Adrenal gland (tissue), 12 donors: ENCODE measurements around the gene ADAMTS17. TPM values are rescaled to one million over a fixed set of nuclear protein-coding genes. Genes with fewer than 3 reads are reported as not detected.

ENCODE experiments used
- DNase-seq, 7 donors: peaks; one replicate each; pipeline ENCODE4 v3.0.0-alpha.2; 2019 to 2020
- H3K27ac ChIP-seq, 5 donors: fragments of 200-600 bp; sonication (generic) in 4 of 5; 1 replicate in 3 of 5; 2 replicates in 2 of 5; pipeline versions ENCODE4 v1.5.1 to v1.8.0; 2016 to 2020; ENCODE audit warnings: mild to moderate bottlenecking in 1 of 5
- H3K27me3 ChIP-seq: fragments of 200-600 bp; 2 replicates; pipeline ENCODE4 v1.8.0; 2021
- H3K36me3 ChIP-seq, 2 donors: fragments of 200-600 bp; replicated peaks in 1 of 2; 1 replicate in 1 of 2; 2 replicates in 1 of 2; pipeline versions ENCODE4 v1.5.1 to v1.8.0; 2018 to 2022
- H3K4me1 ChIP-seq, 2 donors: fragments of 200-600 bp; replicated peaks in 1 of 2; 1 replicate in 1 of 2; 2 replicates in 1 of 2; pipeline versions ENCODE4 v1.5.1 to v1.8.0; 2018 to 2021
- H3K4me3 ChIP-seq, 4 donors: fragments of 200-600 bp; sonication (generic) in 3 of 4; one replicate each; pipeline ENCODE4 v1.5.1; 2016 to 2018
- H3K9me3 ChIP-seq, 3 donors: fragments of 200-600 bp; sonication (generic) in 1 of 3; replicated peaks in 1 of 3; 1 replicate in 2 of 3; 2 replicates in 1 of 3; pipeline versions ENCODE4 v1.5.1 to v1.8.0; 2016 to 2021
- CTCF ChIP-seq, 6 experiments: fragments of 450-650 bp in 4 of 6; fragments of 200-600 bp in 2 of 6; sonication (generic) in 1 of 6; IDR thresholded peaks; 1 replicate in 5 of 6; 2 replicates in 1 of 6; pipeline versions ENCODE4 v1.5.1 to v1.8.0; 2016 to 2021; ENCODE audit warnings: antibody characterized with exemption in 6 of 6, mild to moderate bottlenecking in 2 of 6, moderate library complexity in 1 of 6
- POLR2A ChIP-seq, 2 donors: fragments of 450-650 bp; IDR thresholded peaks; one replicate each; pipeline ENCODE4 v1.6.1; 2017; ENCODE audit warnings: antibody characterized with exemption in 2 of 2, mild to moderate bottlenecking in 2 of 2, moderate library complexity in 1 of 2
- WGBS, 4 donors: extraction: QIAGEN DNeasy Blood & Tissue Kit in 2 of 4; methylation state at CpG; one replicate each; pipeline versions ENCODE4 v1.1.5 to v1.1.7; 2013 to 2017; 5-methylcytosine and 5-hydroxymethylcytosine counted together
- intact Hi-C, 2 donors: fragments of 100-400 bp; cut with DNase I; formaldehyde crosslinking; loops; one replicate each; pipeline versions ENCODE4 v1.14.1 to v1.15.0; 2022 to 2023
- polyA plus RNA-seq, 3 donors: library from polyadenylated mRNA; stranded (reverse); fragments of 200-250 nt in 2 of 3; fragments of 350-450 nt in 1 of 3; fragmentation: Illumina TruSeq in 1 of 3; extraction: RNeasy Lipid Tissue Mini Kit (QIAGEN cat#74804) in 1 of 3; gene quantifications; one replicate each; pipeline ENCODE4 v1.2.3, GENCODE V29; 2013 to 2014
- total RNA-seq, 9 donors: library from RNA; depleted of rRNA in 4 of 9; stranded (reverse); fragments of >200 nt in 4 of 9; fragments of 120-200 nt in 1 of 9; fragmentation: NEBNext Ultra II Directional in 1 of 9; extraction: Animal tissue kit (Norgen Biotek cat#: 25700) in 1 of 9; gene quantifications; one replicate each; pipeline versions ENCODE4 v1.1.0 to v1.2.4, GENCODE V29; 2013 to 2023
- donor health status: healthy with polysubstance abuse.
- donor health status: Bipolar disorder and iron deficiency.
- donor health status: DM: yes; HTN: yes; CAD: no.
- donor health status: DM: no; HTN: no; CAD: no.
- donor health status: DM: no; HTN: no; CAD: no.
- donor health status: DM: yes; HTN: yes; CAD: no.

The ADAMTS17 gene
- total and polyA plus RNA-seq, 12 donors: 0.51 to 14.8 (median 2.9) TPM

- WGBS, 4 donors: 75 to 86% (median 80%) methylated on average over 10 of the region's 10 CpGs
- Histone ChIP-seq H3K4me3 (no peak overlapping the region), H3K27ac (no peak overlapping the region), H3K9me3 (no peaks in the 10 kb centered on the region), H3K27me3 (no peaks in the 10 kb centered on the region), H3K36me3 (no peaks in the 10 kb centered on the region), H3K4me1 (no peaks in the 10 kb centered on the region)
- TF ChIP-seq POLR2A (IDR thresholded peaks at IDR 0.05): no peak
- TF ChIP-seq CTCF (IDR thresholded peaks at IDR 0.05): no peak
- intact Hi-C loops: loop anchor here (5.0 to 10.0 kb wide), 4 partner anchors 195 to 398 kb away; no protein-coding TSS in a partner anchor
- no peak for DNase-seq
Measured at GRCh38 chr15:100330221-100330620, 11.6 kb downstream of the ADAMTS17 start.

- DNase-seq: no peak
- no peaks in the 10 kb centered on the region for H3K36me3 ChIP-seq
- no peaks in the 10 kb centered on the region for H3K4me1 ChIP-seq
- no peaks in the 10 kb centered on the region for H3K27me3 ChIP-seq
- H3K9me3 ChIP-seq: no peaks in the 10 kb centered on the region
- intact Hi-C loops: no loop called here
- no peak overlapping the region for H3K4me3 ChIP-seq
- TF ChIP-seq CTCF (IDR thresholded peaks at IDR 0.05) (no peak), POLR2A (IDR thresholded peaks at IDR 0.05) (no peak)
- H3K27ac ChIP-seq: no peak overlapping the region
- WGBS, 4 donors: 86 to 95% (median 91%) methylated on average over 9 of the region's 9 CpGs
Measured at GRCh38 chr15:100328796-100329195, 13.0 kb downstream of the ADAMTS17 start.

GRCh38 chr15:100318880-100319279, 22.9 kb downstream of the ADAMTS17 start:
- Histone ChIP-seq H3K4me1 (no peaks in the 10 kb centered on the region), H3K36me3 (no peaks in the 10 kb centered on the region), H3K4me3 (no peak overlapping the region), H3K27ac (no peak overlapping the region), H3K9me3 (no peaks in the 10 kb centered on the region), H3K27me3 (no peaks in the 10 kb centered on the region)
- intact Hi-C loops: no loop called here
- TF ChIP-seq CTCF (IDR thresholded peaks at IDR 0.05) (no peak), POLR2A (IDR thresholded peaks at IDR 0.05) (no peak)
- 88 to 93% (median 91%) methylated on average over 4 of the region's 4 CpGs for WGBS, 4 donors
- peak in 1 of 7 donors; percentile 30 for DNase-seq

GRCh38 chr15:100314809-100315400, 26.9 kb downstream of the ADAMTS17 start:
- 88 to 91% (median 89%) methylated on average over 6 to 16 of the region's 16 CpGs for WGBS, 4 donors
- Histone ChIP-seq H3K9me3 (no peaks in the 10 kb centered on the region), H3K4me1 (no peaks in the 10 kb centered on the region), H3K4me3 (no peak overlapping the region), H3K36me3 (no peaks in the 10 kb centered on the region), H3K27ac (no peak overlapping the region), H3K27me3 (no peaks in the 10 kb centered on the region)
- DNase-seq: no peak
- no peak for TF ChIP-seq CTCF (IDR thresholded peaks at IDR 0.05)
- no peak for TF ChIP-seq POLR2A (IDR thresholded peaks at IDR 0.05)
- intact Hi-C loops: no loop called here
